GM12891 (cell line): ENCODE results near the gene CALY.

Experiments used
- PAX5 ChIP-seq: IDR thresholded peaks from 2 replicates; pipeline ENCODE4 v1.6.1; 2011; ENCODE audit warnings: low read length, moderate library complexity, mild to moderate bottlenecking; ENCODE audit not compliant: insufficient read depth, severe bottlenecking
- POLR2A ChIP-seq: IDR thresholded peaks from 2 replicates; pipeline ENCODE4 v1.6.1; 2011; ENCODE audit warnings: low read depth, low read length, control low read depth
- POLR2AphosphoS5 ChIP-seq: IDR thresholded peaks from 2 replicates; pipeline ENCODE4 v1.6.1; 2011; ENCODE audit warnings: low read depth, low read length, control low read depth
- POU2F2 ChIP-seq: IDR thresholded peaks from 2 replicates; pipeline ENCODE4 v1.6.1; 2011; ENCODE audit warnings: low read depth, mild to moderate bottlenecking, control low read depth, low read length, moderate library complexity
- SPI1 ChIP-seq: IDR thresholded peaks from 2 replicates; pipeline ENCODE4 v1.6.1; 2011; ENCODE audit warnings: low read depth, low read length, control low read depth
- TAF1 ChIP-seq: IDR thresholded peaks from 2 replicates; pipeline ENCODE4 v1.6.1; 2011; ENCODE audit warnings: low read depth, low read length, control low read depth

DNA sequence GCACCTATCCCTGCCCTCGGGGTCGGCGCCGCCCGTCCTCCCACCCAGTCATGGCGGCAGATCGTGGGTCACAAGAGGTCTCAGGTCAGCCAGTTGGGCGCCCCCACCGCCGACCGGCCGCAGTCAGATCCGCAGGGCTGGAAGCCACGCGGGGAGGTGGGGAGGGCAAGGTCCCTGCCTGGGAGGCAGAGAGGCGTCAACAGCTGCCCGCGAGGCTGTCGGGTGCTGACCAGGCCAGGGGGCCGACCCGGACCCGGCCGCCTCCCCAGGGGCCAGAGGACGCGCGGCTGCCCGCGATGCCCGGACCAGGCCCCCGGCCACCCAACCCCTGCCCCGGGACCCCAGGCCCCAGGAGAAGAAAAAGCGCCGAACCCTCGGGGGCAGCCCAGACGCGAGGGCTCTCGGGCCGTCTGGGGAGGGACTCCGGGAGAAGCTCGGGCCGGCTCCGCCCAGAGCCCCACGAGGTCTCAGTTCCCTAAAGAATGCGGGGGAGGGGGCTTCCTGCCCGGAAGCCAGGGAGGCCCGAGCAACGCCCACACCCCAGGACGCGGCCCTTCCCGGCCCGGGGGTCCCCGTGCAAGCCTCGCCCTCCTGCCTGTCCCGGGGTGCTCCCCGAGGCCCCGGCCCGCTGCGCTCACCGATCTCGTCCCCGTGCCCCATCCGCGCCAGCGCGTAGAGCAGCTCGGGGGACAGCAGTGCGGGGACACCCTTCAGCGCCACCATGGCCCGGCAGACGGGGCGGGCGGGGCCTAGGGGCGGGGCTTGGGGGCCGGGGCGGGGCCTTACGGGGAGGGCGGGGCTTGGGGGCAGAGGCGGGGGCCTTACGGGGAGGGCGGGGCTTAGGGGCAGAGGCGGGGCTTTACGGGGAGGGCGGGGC, 20.8 kb upstream of the CALY start, which contains the start of gene FUOM:
- TF ChIP-seq POLR2A (no peak; the same call in 1 of the 2 replicates), POLR2AphosphoS5 (no peak), TAF1 (peak; percentile 16; the same call in 1 of the 2 replicates), SPI1 (peak; percentile 83), PAX5 (no peak), POU2F2 (no peak)
